NT2/D1 (cell line): ENCODE measurements around the gene MED23.
"Not testable (repeated sequence)": the region's sequence is repeated elsewhere in the genome, so short reads cannot be mapped to it uniquely, and the experiment has no call there.

ENCODE experiments used
- DNase-seq: peaks from one replicate; pipeline ENCODE4 v3.0.0-alpha.2; 2011; ENCODE audit warnings: low read depth, low spot score
- H3K27me3 ChIP-seq: 2 replicates; pipeline ENCODE4 v1.6.0; 2011; ENCODE audit warnings: mild to moderate bottlenecking; ENCODE audit not compliant: insufficient read length, insufficient read depth
- H3K36me3 ChIP-seq: 2 replicates; pipeline ENCODE4 v1.6.1; 2011; ENCODE audit warnings: mild to moderate bottlenecking, low read length, mixed read lengths; ENCODE audit not compliant: insufficient read depth, insufficient read length
- H3K4me1 ChIP-seq: 2 replicates; pipeline ENCODE4 v1.5.1; 2011; ENCODE audit not compliant: insufficient read depth, insufficient read length
- H3K4me3 ChIP-seq: 2 replicates; pipeline ENCODE4 v1.5.1; 2011; ENCODE audit warnings: low read depth; ENCODE audit not compliant: insufficient read length
- H3K9ac ChIP-seq: 2 replicates; pipeline ENCODE4 v1.6.0; 2011; ENCODE audit warnings: low read depth; ENCODE audit not compliant: insufficient read length
- H3K9me3 ChIP-seq: 2 replicates; pipeline ENCODE4 v1.5.1; 2011; ENCODE audit warnings: mild to moderate bottlenecking, low read length; ENCODE audit not compliant: insufficient read depth
- SUZ12 ChIP-seq: IDR thresholded peaks from 2 replicates; pipeline ENCODE4 v1.6.1; 2011; ENCODE audit not compliant: insufficient read length, insufficient read depth; ENCODE audit errors: extremely low read depth
- YY1 ChIP-seq: IDR thresholded peaks from 2 replicates; pipeline ENCODE4 v1.6.1; 2011; ENCODE audit not compliant: insufficient read length, insufficient read depth
- ZNF274 ChIP-seq: IDR thresholded peaks from 2 replicates; pipeline ENCODE4 v1.6.1; 2011; ENCODE audit warnings: mild to moderate bottlenecking, low read depth, low read length

MED23 gene

GRCh38 chr6:131551902-131552301, 76.1 kb downstream of the MED23 start:
- TF ChIP-seq ZNF274 (no peak), YY1 (no peak), SUZ12 (no peak)
- no peak for DNase-seq
- H3K36me3 ChIP-seq = no peaks in the 10 kb centered on the region

GRCh38 chr6:131549811-131550210, 78.2 kb downstream of the MED23 start:
- Histone ChIP-seq H3K27me3 (no peaks in the 10 kb centered on the region), H3K4me3 (no peak overlapping the region), H3K9ac (no peak overlapping the region), H3K36me3 (no peaks in the 10 kb centered on the region), H3K4me1 (no peaks in the 10 kb centered on the region), H3K9me3 (no peaks in the 10 kb centered on the region)
- no peak for DNase-seq
- TF ChIP-seq YY1 (no peak), ZNF274 (no peak), SUZ12 (no peak)

More at GRCh38 chr6:131551902-131552301, 76.1 kb downstream of the MED23 start:
- H3K4me3 ChIP-seq = no peak overlapping the region
- no peaks in the 10 kb centered on the region for H3K9me3 ChIP-seq
- no peak overlapping the region for H3K9ac ChIP-seq
- no peaks in the 10 kb centered on the region for H3K4me1 ChIP-seq
- H3K27me3 ChIP-seq = no peaks in the 10 kb centered on the region

GRCh38 chr6:131548441-131548840, 79.6 kb downstream of the MED23 start:
- DNase-seq = no peak
- no peaks in the 10 kb centered on the region for H3K4me1 ChIP-seq
- TF ChIP-seq ZNF274 = no peak
- TF ChIP-seq YY1 = no peak
- no peak for TF ChIP-seq SUZ12
- H3K9ac ChIP-seq = no peak overlapping the region
- no peaks in the 10 kb centered on the region for H3K27me3 ChIP-seq
- H3K4me3 ChIP-seq = no peak overlapping the region
- no peaks in the 10 kb centered on the region for H3K36me3 ChIP-seq
- H3K9me3 ChIP-seq = no peaks in the 10 kb centered on the region

GRCh38 chr6:131547488-131547887, 80.6 kb downstream of the MED23 start:
- DNase-seq = no peak
- Histone ChIP-seq H3K9ac (no peak overlapping the region), H3K4me3 (no peak overlapping the region), H3K36me3 (no peaks in the 10 kb centered on the region), H3K27me3 (no peaks in the 10 kb centered on the region), H3K9me3 (no peaks in the 10 kb centered on the region), H3K4me1 (no peaks in the 10 kb centered on the region)
- TF ChIP-seq YY1 (no peak), SUZ12 (no peak), ZNF274 (no peak)

GRCh38 chr6:131545317-131545716, 82.7 kb downstream of the MED23 start:
- DNase-seq = no peak
- no peaks in the 10 kb centered on the region for H3K27me3 ChIP-seq
- TF ChIP-seq ZNF274 (no peak), YY1 (no peak), SUZ12 (no peak)
- no peaks in the 10 kb centered on the region for H3K4me1 ChIP-seq
- no peaks in the 10 kb centered on the region for H3K9me3 ChIP-seq
- H3K9ac ChIP-seq = no peak overlapping the region
- H3K4me3 ChIP-seq = no peak overlapping the region
- H3K36me3 ChIP-seq = no peaks in the 10 kb centered on the region

GRCh38 chr6:131538615-131539014, 89.4 kb downstream of the MED23 start:
- H3K27me3 ChIP-seq, H3K4me3 ChIP-seq, H3K36me3 ChIP-seq, H3K9ac ChIP-seq, H3K4me1 ChIP-seq, DNase-seq, H3K9me3 ChIP-seq: not testable (repeated sequence)

GRCh38 chr6:131532580-131533039, 95.4 kb downstream of the MED23 start:
- Histone ChIP-seq H3K36me3 (no peaks in the 10 kb centered on the region), H3K27me3 (no peaks in the 10 kb centered on the region), H3K4me1 (no peaks in the 10 kb centered on the region), H3K9me3 (no peaks in the 10 kb centered on the region), H3K9ac (no peak overlapping the region), H3K4me3 (no peak overlapping the region)
- TF ChIP-seq ZNF274 = no peak
- no peak for TF ChIP-seq SUZ12
- TF ChIP-seq YY1 = no peak
- DNase-seq = no peak

- DNase-seq, H3K27me3 ChIP-seq, H3K36me3 ChIP-seq, H3K4me3 ChIP-seq, H3K9me3 ChIP-seq, H3K9ac ChIP-seq, H3K4me1 ChIP-seq: not testable (repeated sequence)
Measured at GRCh38 chr6:131531681-131532080, 96.4 kb downstream of the MED23 start.

- H3K9ac ChIP-seq, H3K9me3 ChIP-seq: not testable (repeated sequence)
Measured at GRCh38 chr6:131530936-131531335, 97.1 kb downstream of the MED23 start.

More at GRCh38 chr6:131530936-131531335, 97.1 kb downstream of the MED23 start:
- H3K4me1 ChIP-seq, H3K4me3 ChIP-seq, H3K36me3 ChIP-seq, DNase-seq, H3K27me3 ChIP-seq: not testable (repeated sequence)
